Hepatocyte (in vitro differentiated cells): ENCODE data around the gene PCID2. TPM values are rescaled to one million over a fixed set of nuclear protein-coding genes. Genes with fewer than 3 reads are reported as not detected.

ENCODE experiments used
- DNase-seq: peaks from one replicate; pipeline ENCODE4 v3.0.0-alpha.2; 2016; ENCODE audit warnings: low spot score
- H2AFZ ChIP-seq: fragments of 200-600 bp; sonication (generic); 2 replicates; pipeline ENCODE4 v1.6.0; 2016; ENCODE audit warnings: antibody characterized with exemption, mild to moderate bottlenecking
- H3K27ac ChIP-seq: fragments of 200-600 bp; sonication (generic); 2 replicates; pipeline ENCODE4 v1.5.1; 2016; ENCODE audit warnings: mild to moderate bottlenecking
- H3K27me3 ChIP-seq: fragments of 200-600 bp; sonication (generic); 2 replicates; pipeline ENCODE4 v1.6.1; 2016
- H3K36me3 ChIP-seq: fragments of 200-600 bp; sonication (generic); replicated peaks from 2 replicates; pipeline ENCODE4 v1.5.1; 2016; ENCODE audit warnings: low read depth; ENCODE audit not compliant: insufficient read depth
- H3K4me1 ChIP-seq: fragments of 200-600 bp; sonication (generic); 2 replicates; pipeline ENCODE4 v1.5.1; 2016; ENCODE audit warnings: mild to moderate bottlenecking, moderate library complexity; ENCODE audit not compliant: insufficient read depth
- H3K4me2 ChIP-seq: fragments of 200-600 bp; sonication (generic); 2 replicates; pipeline ENCODE4 v1.6.0; 2016
- H3K4me3 ChIP-seq: fragments of 200-600 bp; sonication (generic); 2 replicates; pipeline ENCODE4 v1.5.1; 2016; ENCODE audit warnings: mild to moderate bottlenecking
- H3K79me2 ChIP-seq: fragments of 200-600 bp; sonication (generic); 2 replicates; pipeline ENCODE4 v1.6.0; 2017; ENCODE audit warnings: mild to moderate bottlenecking
- H3K9me2 ChIP-seq: fragments of 200-600 bp; sonication (generic); replicated peaks from 2 replicates; pipeline ENCODE4 v1.6.0; 2017; ENCODE audit warnings: mild to moderate bottlenecking; ENCODE audit not compliant: insufficient read depth
- H3K9me3 ChIP-seq: fragments of 200-600 bp; sonication (generic); 2 replicates; pipeline ENCODE4 v1.5.1; 2016; ENCODE audit warnings: low read depth, mild to moderate bottlenecking
- H4K20me1 ChIP-seq: fragments of 200-600 bp; sonication (generic); 2 replicates; pipeline ENCODE4 v1.6.0; 2016; ENCODE audit warnings: mild to moderate bottlenecking; ENCODE audit not compliant: insufficient read depth, poor library complexity, severe bottlenecking
- EZH2 ChIP-seq: fragments of 200-600 bp; sonication (generic); IDR thresholded peaks from 2 replicates; pipeline ENCODE4 v1.6.1; 2016; ENCODE audit warnings: antibody characterized with exemption, mild to moderate bottlenecking, borderline replicate concordance
- EZH2phosphoT487 ChIP-seq: fragments of 200-600 bp; sonication (generic); IDR thresholded peaks from one replicate; pipeline ENCODE4 v1.6.1; 2018; ENCODE audit warnings: antibody characterized with exemption, mild to moderate bottlenecking, low read depth, moderate library complexity; ENCODE audit not compliant: unreplicated experiment, severe bottlenecking
- WGBS: methylation state at CpG from one replicate; pipeline ENCODE4 v1.1.6; 2016; ENCODE audit warnings: low lambda C conversion rate; ENCODE audit errors: missing lambda C conversion rate; 5-methylcytosine and 5-hydroxymethylcytosine counted together
- polyA plus RNA-seq: library from polyadenylated mRNA; unstranded; fragments of >200 nt; fragmentation: Nextera tagmentation; extraction: Ambion mirVana; gene quantifications from 2 replicates; pipeline ENCODE4 v1.2.1, GENCODE V29; 2016
- total RNA-seq: library from RNA; depleted of rRNA; stranded (reverse); fragments of >200 nt; gene quantifications from 2 replicates; pipeline ENCODE4 v1.2.3, GENCODE V29; 2014
- TF ChIP-seq, protein P1 (sequence below): fragments of 200-600 bp; sonication (generic); IDR thresholded peaks from 2 replicates; pipeline ENCODE4 v1.5.1; 2016; ENCODE audit warnings: antibody characterized with exemption, mild to moderate bottlenecking; ENCODE audit not compliant: poor library complexity

PCID2 gene
- total and polyA plus RNA-seq, 2 experiments from 2014 or later = 47.5 to 55.4 TPM

DNA sequence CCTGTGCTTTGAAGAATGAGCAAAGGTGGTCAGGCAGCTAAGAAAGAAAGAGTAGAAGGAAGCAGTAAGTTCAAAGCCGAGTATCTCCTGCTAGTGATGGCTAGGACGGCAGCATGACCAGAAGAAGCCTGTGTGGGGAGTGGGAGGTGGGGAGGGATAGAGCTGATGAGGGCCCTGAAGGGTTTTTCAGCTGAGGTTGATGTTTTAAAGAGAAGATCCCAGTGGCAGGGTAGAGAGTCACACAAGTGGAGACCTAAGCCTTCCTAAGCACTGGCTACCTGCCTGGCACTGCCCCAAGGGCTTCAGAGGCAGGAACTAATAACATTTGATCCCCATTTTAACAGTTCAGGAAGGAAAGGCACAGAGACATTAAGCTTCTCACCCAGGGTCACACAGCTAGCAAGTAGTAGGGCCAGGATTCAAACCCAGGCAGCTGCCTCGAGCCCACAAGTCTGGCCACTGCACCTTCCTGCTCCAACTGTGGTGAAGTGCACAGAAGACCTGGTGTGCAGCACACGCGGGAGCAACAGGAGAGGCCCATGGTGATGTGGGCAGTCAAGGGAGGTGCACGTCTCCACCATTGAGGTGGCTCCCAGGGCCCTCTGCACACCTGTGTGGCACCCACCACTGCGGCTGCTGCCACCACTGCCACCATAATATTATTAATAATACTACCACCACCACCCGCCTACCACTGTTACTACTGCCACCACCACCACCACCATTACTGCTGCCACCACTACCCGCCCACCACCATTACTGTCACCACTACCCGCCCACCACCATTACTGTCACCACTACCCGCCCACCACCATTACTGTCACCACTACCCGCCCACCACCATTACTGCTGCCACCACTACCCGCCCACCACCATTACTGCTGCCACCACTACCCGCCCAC lies 23.1 kb upstream of the PCID2 start:
- Histone ChIP-seq H3K4me1 (no peaks in the 10 kb centered on the region), H2AFZ (no peak overlapping the region), H3K9me2 (no peaks in the 10 kb centered on the region), H3K36me3 (no peaks in the 10 kb centered on the region), H3K4me3 (no peak overlapping the region), H3K27ac (no peak overlapping the region), H3K4me2 (no peak overlapping the region), H3K9me3 (no peaks in the 10 kb centered on the region), H4K20me1 (no peaks in the 10 kb centered on the region), H3K27me3 (no peaks in the 10 kb centered on the region), H3K79me2 (peaks cover 7% of the 10 kb centered on the region)
- TF ChIP-seq, protein P1, sequence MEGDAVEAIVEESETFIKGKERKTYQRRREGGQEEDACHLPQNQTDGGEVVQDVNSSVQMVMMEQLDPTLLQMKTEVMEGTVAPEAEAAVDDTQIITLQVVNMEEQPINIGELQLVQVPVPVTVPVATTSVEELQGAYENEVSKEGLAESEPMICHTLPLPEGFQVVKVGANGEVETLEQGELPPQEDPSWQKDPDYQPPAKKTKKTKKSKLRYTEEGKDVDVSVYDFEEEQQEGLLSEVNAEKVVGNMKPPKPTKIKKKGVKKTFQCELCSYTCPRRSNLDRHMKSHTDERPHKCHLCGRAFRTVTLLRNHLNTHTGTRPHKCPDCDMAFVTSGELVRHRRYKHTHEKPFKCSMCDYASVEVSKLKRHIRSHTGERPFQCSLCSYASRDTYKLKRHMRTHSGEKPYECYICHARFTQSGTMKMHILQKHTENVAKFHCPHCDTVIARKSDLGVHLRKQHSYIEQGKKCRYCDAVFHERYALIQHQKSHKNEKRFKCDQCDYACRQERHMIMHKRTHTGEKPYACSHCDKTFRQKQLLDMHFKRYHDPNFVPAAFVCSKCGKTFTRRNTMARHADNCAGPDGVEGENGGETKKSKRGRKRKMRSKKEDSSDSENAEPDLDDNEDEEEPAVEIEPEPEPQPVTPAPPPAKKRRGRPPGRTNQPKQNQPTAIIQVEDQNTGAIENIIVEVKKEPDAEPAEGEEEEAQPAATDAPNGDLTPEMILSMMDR = no peak
- TF ChIP-seq EZH2 (no peak), EZH2phosphoT487 (no peak)
- DNase-seq = no peak
- WGBS = 98% methylated on average over 9 of the region's 14 CpGs

DNA sequence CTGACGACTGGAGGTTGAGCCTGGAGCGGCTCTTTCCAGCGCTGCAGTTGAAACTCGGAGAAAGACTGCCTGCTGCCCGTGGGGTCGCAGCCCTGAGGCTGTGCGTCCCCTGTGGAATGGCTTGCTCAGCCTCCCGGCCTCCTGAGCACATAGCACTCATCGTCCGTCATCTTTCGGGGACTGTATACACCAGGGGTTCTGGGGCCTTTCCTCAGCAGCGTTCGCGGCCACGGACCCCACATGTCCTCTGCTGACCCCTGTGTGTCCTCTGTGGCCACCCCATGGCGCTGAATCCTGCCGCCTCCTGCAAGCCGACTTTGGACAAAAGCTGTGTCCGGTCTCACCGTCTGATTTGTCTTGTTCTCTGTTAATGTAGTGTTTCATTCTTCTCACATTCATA lies 21.3 kb upstream of the PCID2 start:
- WGBS = 98% methylated on average over 20 of the region's 20 CpGs
- no peaks in the 10 kb centered on the region for H3K9me2 ChIP-seq
- H3K27ac ChIP-seq = no peak overlapping the region
- H3K4me1 ChIP-seq = no peaks in the 10 kb centered on the region
- no peaks in the 10 kb centered on the region for H3K36me3 ChIP-seq
- H3K9me3 ChIP-seq = no peaks in the 10 kb centered on the region
- no peaks in the 10 kb centered on the region for H4K20me1 ChIP-seq
- no peak overlapping the region for H3K4me3 ChIP-seq
- no peak for TF ChIP-seq EZH2phosphoT487
- no peak for TF ChIP-seq EZH2
- TF ChIP-seq, protein P1 = no peak
- H3K79me2 ChIP-seq = peaks cover 25% of the 10 kb centered on the region
- H3K4me2 ChIP-seq = no peak overlapping the region
- H2AFZ ChIP-seq = no peak overlapping the region
- no peaks in the 10 kb centered on the region for H3K27me3 ChIP-seq
- DNase-seq = no peak

DNA sequence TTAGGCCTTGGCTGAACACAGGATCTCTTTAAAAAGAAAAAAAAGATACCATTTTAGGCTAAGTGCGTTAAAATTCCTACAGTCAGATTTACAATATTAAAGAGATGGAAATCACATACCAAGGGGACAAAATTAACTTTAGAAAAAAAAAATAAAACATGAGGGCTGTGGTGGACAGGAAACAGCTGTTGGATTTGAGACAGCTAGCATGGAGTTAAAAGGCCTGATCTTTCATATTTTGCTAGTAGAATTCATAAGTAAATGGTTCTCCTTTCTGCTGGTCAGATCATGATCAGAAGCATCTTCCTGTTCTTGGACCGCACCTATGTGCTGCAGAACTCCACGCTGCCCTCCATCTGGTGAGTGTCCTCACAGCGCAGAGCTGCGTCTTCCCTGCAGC lies 20.7 kb upstream of the PCID2 start:
- H3K36me3 ChIP-seq = no peaks in the 10 kb centered on the region

More for the DNA sequence above, 20.7 kb upstream of the PCID2 start:
- no peak overlapping the region for H3K4me3 ChIP-seq
- H3K9me2 ChIP-seq = no peaks in the 10 kb centered on the region
- H3K27ac ChIP-seq = no peak overlapping the region
- H4K20me1 ChIP-seq = no peaks in the 10 kb centered on the region
- H3K79me2 ChIP-seq = peaks cover 31% of the 10 kb centered on the region
- H3K9me3 ChIP-seq = no peaks in the 10 kb centered on the region
- no peak overlapping the region for H2AFZ ChIP-seq
- H3K4me1 ChIP-seq = no peaks in the 10 kb centered on the region
- WGBS = 97% methylated on average over 5 of the region's 5 CpGs
- TF ChIP-seq, protein P1 = no peak
- no peak for TF ChIP-seq EZH2
- no peak for TF ChIP-seq EZH2phosphoT487
- no peaks in the 10 kb centered on the region for H3K27me3 ChIP-seq
- no peak overlapping the region for H3K4me2 ChIP-seq
- no peak for DNase-seq
